ENCODE data around the gene RPL23.

Gene RPL23

GRCh38 chr17:38853292-38854219, at the start of gene RPL23:
RPL23 (minus strand) TSS chr17:38853721; CDS start chr17:38853710, 11 bp downstream.
- peak; percentile 94 for FAIRE-seq
- DNase-seq (ENCODE audit: extremely low spot score, insufficient read length, low read depth), result peak; percentile 85

DNA sequence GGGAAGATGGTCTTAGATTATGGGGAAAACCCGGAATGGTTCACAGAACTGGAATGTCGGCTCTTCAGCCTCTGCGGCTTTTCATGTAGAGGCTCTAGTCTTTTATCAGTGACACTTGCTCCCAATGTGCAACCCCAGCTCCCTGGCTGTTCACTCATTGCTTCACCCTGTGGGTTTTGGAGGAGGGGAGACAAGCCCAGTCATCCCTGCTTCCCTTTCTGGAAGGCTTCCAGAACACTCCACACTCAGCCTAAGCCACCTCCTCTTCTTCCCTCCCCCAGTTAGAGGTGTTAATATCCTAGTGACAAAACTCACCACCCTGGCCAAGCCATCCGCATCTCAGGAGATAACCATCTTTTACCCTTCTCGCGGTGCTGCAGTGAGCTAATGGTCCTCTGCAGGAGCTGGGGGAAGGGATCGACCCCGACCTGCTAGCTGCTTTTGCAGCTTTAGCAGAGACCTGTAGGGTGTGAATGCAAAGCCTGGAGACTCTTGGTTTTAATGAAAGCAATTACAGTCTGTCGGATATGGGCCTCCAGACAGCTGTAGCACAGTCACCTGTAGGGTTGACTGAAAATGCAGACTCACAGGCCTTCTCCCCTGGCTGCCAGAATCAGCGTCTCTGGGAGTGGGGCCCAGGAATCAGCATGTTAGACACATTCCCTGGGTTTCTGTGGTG, 47.6 kb upstream of the RPL23 start:
- FAIRE-seq (no peak), DNase-seq (ENCODE audit: extremely low spot score, insufficient read length, low read depth) (no peak)

DNA sequence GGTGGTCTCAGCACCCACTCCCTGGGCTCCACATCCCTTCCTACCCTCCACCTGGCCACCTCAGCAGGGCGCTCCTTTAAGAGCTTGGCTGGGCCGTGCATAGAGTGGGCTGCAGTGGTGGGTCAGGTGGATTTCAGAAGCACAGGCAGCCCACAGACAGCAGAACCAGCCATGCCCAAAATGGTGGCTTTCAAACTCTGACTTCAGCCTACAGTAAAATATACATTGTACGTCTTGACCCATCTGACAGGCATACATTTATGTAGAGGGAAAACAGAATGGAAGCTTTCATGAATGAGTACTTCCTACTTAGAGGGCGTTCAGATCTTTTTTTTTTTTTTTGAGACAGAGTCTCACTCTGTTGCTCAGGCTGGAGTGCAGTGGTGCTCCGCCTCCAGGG, 45.9 kb upstream of the RPL23 start:
- DNase-seq (ENCODE audit: extremely low spot score, insufficient read length, low read depth), result no peak
- peak; percentile 21 for FAIRE-seq

DNA sequence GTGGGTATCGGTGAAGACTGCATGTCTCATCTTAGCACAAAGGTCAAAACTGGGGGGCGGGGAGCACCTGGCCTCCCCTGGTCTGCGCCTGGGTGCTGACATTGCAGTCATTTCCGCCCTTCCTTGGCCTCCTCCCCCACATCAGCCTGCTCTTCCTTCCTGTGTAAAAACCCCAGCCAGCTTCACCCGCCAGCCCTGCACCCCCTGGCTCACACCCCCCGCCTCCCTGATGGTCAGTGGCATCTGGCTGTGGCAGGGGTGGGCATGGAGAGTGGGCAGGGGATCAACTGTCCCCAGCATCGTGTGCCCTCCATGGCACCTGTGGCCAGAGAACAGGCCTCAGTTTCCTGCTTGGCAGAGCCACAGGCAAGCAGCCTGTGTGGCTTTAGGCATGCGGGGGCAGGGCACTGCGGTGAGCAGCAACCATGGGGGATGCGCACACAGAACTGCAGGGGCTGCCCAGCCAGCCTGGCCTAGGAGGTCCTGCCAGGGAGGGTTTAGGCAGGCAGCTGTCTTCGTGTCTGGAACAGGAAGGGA, 45.4 kb upstream of the RPL23 start:
- DNase-seq (ENCODE audit: extremely low spot score, insufficient read length, low read depth) (peak; percentile 95), FAIRE-seq (peak; percentile 99)

DNA sequence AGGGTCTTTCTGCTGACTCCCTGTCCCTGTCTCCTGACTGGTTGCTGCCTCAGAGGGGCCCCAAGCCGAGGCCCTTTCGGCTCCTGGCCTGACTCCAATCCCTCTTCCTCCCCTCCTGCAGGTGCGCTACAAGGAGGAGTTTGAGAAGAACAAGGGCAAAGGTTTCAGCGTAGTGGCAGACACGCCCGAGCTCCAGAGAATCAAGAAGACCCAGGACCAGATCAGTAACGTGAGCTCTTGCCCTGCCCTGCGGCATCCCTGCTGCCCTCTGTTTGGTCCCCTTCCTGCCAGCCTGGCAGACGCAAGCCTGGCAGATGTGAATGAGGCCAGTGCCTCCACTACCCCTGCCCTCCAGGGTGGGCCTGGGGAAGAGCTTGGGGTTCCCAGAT, 44.8 kb upstream of the RPL23 start:
- FAIRE-seq (no peak), DNase-seq (ENCODE audit: extremely low spot score, insufficient read length, low read depth) (no peak)

DNA sequence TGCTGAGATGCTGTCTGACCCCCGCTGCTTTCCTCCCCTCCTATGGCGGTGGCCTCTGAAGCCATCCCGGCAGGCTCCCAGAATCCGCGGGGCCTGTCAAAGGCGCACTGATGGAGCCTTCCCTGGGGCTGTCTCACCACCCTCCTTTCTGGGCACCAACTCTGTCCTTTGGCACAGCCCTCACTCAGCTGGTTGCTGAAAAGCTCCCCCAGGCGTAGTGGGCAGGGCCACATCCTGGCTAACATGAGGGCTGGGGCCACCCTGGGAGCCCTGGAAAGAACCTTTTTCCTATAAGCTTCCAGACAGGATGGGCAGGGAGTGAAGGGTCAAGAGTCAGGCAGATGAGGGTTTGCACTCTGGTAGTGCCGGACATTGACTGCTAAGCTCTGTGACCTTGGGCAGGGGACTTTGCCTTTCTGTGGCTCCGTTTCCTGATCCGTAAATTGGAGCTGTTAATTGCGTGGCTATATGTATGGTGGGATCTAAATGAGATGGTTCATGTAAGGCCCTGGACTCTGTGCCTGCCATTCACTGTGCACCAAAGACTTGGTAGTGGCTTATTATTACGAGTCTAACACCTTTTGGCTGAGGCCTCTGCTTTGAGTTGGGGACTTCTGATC, 44.3 kb upstream of the RPL23 start:
- no peak for FAIRE-seq
- no peak for DNase-seq (ENCODE audit: extremely low spot score, insufficient read length, low read depth)

- DNase-seq (ENCODE audit: extremely low spot score, insufficient read length, low read depth), result no peak
- peak; percentile 5 for FAIRE-seq
Observed at GRCh38 chr17:38897176-38897575, 43.7 kb upstream of the RPL23 start.

DNA sequence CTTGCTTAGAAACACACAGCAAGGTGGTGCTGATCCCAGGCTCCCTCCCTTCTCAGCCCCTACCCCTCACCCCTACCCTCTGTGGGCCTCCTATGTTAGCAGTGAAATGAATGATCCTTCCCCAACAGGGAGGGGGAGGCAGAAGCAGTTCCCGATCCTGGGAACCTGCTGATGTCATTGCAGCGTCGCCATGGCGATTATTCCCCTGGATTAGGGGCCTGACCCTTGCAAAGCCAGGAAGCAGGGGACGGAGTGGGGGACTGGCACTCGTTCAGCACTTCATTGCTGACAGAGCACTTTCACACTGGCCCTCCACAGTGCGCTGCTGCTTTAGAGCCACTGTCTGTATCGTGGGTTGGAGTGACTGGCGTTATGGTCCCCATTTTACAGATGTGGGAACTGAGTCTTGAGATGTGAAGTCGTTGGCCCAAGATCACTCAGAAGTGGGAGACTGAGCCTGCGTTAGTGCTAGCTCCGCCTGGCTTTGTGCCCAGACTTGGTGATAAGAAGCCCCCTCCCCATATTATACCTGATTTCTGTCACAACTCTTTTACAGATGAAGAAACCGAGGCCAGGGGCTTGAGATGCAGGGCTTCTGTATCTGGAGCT, 42.9 kb upstream of the RPL23 start:
- DNase-seq (ENCODE audit: extremely low spot score, insufficient read length, low read depth), result no peak
- FAIRE-seq, result no peak

DNA sequence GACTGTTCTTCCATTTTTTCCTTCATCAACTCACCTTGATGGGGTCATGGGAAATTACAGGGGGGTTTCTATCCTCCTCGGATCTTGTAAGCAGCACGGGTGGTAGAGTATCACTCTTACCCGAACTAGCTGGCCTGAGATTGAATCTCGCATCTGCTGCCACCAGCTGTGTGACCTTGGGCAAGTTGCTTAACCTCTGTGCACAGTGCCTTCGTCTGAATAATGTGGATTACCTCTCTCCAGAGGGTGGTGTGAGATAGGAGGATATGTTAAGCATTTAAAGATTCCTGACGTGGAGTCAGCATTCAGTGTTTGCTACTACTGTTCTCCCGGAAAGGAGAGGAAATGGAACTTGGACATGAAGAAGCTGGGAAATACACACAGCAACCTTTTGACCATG, 40.8 kb upstream of the RPL23 start:
- no peak for DNase-seq (ENCODE audit: extremely low spot score, insufficient read length, low read depth)
- no peak for FAIRE-seq

GRCh38 chr17:38893607-38894006, 40.1 kb upstream of the RPL23 start:
- DNase-seq (ENCODE audit: extremely low spot score, insufficient read length, low read depth) (no peak), FAIRE-seq (no peak)

- FAIRE-seq (no peak), DNase-seq (ENCODE audit: extremely low spot score, insufficient read length, low read depth) (no peak)
Observed at GRCh38 chr17:38893113-38893512, 39.6 kb upstream of the RPL23 start.

- no peak for DNase-seq (ENCODE audit: extremely low spot score, insufficient read length, low read depth)
- FAIRE-seq, result no peak
Observed at GRCh38 chr17:38892620-38893019, 39.1 kb upstream of the RPL23 start.

DNA sequence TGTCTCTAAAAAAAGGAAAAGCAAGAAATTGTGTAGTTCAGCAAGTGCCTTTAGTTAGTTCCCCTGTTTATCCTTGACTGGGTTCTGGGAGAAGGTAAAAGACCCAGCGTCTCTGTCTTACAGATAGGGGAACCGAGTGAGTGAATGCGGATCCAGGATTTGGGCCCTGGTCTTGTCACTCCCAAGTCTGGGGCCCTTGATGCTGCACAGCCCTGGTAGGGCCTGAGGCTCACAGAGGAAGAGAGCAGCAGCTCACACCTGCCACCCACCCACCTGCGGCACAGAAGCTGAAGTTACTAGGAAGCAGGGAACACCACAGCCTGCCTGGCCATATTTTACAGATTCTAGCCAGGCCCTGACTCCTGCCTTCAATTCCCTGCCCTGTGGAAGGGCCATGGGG, 38.6 kb upstream of the RPL23 start:
- FAIRE-seq (no peak), DNase-seq (ENCODE audit: extremely low spot score, insufficient read length, low read depth) (no peak)

GRCh38 chr17:38891441-38891840, 37.9 kb upstream of the RPL23 start:
- DNase-seq (ENCODE audit: extremely low spot score, insufficient read length, low read depth) (no peak), FAIRE-seq (no peak)

GRCh38 chr17:38890410-38890746, 36.9 kb upstream of the RPL23 start:
- FAIRE-seq (no peak), DNase-seq (ENCODE audit: extremely low spot score, insufficient read length, low read depth) (no peak)

DNA sequence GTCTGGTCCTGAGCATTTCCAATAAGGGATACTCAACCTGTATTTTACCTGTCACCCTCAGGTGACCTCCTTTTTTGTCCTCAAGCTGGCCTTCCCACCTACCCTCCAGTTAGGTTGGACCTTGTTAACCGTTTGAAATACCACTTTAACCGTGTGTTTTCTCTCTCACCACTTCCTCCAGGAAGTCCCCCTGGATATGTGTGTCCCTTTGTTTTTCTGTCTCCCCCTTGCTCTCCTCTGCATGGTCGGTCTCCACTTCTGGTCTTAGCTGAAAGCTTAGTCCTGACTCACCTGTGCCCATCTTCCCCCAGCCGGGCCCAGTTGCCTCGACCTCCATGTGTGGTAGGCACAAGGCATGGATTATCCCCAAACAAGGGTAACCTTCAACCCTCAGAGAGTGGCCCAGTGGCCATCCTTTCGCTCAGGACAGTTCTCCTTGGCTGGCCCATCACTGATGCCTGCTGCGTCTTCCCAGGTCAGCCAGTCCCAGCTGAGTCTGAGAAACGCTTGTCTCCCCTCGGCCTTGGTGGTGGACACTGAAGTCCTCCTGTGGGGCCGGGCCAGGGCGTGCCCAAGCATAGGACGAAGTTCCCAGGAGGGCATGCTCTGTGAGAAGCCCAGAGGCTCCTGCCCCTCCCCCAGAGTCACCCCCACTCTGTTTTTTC, 36.4 kb upstream of the RPL23 start:
- no peak for FAIRE-seq
- no peak for DNase-seq (ENCODE audit: extremely low spot score, insufficient read length, low read depth)

- FAIRE-seq, result no peak
- DNase-seq (ENCODE audit: extremely low spot score, insufficient read length, low read depth), result no peak
Observed at GRCh38 chr17:38888842-38889241, 35.3 kb upstream of the RPL23 start.

DNA sequence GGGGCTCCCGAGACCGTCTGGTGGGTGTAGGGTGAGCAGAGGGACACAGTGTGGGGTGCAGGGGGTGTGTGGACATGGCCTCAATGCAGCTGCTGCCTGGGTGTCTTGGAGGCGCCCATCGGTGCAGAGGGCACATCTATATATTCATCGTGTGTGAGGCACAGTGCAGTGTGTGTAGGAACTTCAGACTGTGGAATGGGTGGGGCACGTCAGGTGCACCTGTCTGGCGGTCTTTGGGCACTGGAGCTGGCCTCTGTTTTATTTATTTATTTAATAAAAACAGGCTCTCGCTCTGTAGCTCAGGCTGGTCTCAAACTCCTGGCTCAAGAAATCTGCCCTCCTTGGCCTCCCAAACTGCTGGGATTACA, 33.1 kb upstream of the RPL23 start:
- FAIRE-seq (no peak), DNase-seq (ENCODE audit: extremely low spot score, insufficient read length, low read depth) (no peak)

DNA sequence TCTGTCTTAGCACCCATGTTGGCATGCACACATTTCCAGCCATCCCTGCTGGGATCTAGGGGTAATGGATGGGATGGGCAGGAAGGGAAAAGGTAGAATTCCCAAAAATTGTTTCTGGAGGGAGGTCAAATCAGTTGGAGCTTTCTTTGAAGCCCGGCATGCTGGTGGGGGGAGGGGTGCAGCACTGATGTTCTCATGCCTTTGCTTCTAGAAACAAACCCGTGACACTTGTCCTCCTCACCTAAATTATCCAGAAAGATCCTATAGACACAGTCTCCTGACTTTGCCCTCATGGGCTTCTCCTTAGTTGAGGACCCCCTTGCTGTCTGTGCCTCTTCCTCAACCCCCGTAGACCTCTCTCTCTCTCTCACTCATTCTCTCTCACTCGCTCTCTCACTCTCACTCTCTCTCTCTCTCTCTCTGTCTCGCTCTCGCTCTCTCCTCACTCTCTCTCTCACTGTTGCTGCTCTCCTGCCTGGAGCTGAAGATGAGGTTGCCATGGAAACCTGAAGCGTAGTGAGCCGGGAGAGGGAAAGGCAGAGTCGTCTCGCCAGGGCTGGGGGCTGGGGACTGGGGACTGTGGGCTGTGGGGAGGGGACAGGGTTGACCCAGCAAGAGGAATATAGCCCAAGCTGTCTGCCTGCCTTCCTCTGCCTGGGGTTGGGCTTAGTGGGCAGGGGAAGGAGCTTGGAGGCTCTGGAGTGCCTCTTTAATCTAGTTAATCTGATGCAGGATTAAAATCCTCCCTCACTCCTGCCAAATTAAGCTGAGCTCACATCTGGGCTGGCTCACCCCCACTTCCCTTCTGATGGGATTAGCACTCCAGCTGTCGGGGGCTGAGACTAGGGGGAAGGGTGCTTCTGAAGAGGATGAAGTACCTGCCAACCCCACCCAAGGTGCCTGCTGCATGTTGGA, 32.5 kb upstream of the RPL23 start:
- FAIRE-seq, result no peak

More for the DNA sequence above, 32.5 kb upstream of the RPL23 start:
- no peak for DNase-seq (ENCODE audit: extremely low spot score, insufficient read length, low read depth)
